GM13976 (cell line): ENCODE data around the gene UCN.

Experiments used
- DNase-seq: peaks from one replicate; pipeline ENCODE4 v3.0.0; 2012; ENCODE audit warnings: low spot score
- in situ Hi-C: fragments of 300-500 bp; cut with MboI; formaldehyde crosslinking; loops from one replicate; pipeline ENCODE4 v1.12.0; 2022; ENCODE audit warnings: low sequenced_read_pairs, mixed read lengths, inconsistent platforms; ENCODE audit not compliant: unreplicated experiment
- TF ChIP-seq, protein P1 (sequence below): IDR thresholded peaks from 2 replicates; pipeline ENCODE4 v1.5.1; 2012; ENCODE audit warnings: borderline replicate concordance, mild to moderate bottlenecking; ENCODE audit not compliant: insufficient read depth; ENCODE audit errors: extremely low read depth, missing control alignments, control extremely low read depth

UCN gene

DNA sequence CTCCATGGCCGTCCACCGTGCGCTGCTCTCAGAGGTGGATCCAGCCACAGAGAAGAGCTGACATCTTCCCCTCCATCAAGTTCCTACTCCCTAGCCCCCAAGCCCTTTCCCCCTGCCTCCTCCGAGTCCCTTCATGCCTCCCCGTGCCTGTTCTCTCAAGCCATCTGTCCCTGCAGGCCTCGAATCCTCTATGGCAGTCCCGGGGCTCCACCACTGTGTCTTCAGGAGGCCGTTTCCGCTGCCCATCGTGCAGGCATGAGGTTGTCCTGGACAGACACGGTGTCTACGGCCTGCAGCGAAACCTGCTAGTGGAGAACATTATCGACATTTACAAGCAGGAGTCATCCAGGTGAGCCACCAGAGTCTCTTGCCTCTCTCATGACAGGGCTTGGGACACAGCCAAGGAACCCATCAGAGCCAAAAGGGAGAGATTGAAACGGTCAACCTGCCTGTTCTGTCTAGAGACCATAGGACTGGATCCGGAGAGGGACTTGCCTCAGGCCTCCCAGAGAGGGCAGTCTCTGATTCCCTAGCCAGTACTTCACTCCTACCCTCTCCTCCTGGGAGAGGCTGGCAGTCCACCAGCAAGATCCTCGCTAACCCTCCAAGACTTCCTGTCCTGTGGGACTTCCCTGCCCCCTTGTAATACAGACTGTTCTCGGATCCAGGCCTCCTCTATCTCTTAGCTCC is 9.7 kb downstream of the UCN start:
- DNase-seq, result no peak
- in situ Hi-C loops, result loop anchor here (25.0 kb wide), 1 partner anchor 336 kb away; the partner anchor contains the start of gene MAPRE3
- TF ChIP-seq, protein P1, sequence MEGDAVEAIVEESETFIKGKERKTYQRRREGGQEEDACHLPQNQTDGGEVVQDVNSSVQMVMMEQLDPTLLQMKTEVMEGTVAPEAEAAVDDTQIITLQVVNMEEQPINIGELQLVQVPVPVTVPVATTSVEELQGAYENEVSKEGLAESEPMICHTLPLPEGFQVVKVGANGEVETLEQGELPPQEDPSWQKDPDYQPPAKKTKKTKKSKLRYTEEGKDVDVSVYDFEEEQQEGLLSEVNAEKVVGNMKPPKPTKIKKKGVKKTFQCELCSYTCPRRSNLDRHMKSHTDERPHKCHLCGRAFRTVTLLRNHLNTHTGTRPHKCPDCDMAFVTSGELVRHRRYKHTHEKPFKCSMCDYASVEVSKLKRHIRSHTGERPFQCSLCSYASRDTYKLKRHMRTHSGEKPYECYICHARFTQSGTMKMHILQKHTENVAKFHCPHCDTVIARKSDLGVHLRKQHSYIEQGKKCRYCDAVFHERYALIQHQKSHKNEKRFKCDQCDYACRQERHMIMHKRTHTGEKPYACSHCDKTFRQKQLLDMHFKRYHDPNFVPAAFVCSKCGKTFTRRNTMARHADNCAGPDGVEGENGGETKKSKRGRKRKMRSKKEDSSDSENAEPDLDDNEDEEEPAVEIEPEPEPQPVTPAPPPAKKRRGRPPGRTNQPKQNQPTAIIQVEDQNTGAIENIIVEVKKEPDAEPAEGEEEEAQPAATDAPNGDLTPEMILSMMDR, result no peak

DNA sequence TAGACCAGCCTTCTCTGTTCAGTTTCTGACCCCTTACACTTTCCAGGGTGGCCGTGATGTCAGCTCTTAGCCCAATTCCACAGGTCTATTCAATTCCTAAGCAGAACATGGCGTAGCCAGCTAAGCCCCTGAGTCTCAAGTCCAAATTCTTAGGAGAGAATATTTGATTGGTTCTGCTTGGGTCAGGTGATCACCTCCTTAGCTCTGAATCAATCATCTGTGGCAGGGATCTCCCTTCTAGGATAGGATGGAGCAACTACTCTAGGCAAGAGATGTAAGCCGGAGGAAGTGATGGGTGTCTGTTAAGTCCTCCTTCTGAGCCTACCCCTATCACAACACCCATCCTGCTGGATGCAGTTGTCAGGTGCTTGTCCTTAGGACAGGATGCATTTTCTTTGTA is 11.1 kb downstream of the UCN start:
- in situ Hi-C loops, result loop anchor here (25.0 kb wide), 1 partner anchor 335 kb away; the partner anchor contains the start of gene MAPRE3
- DNase-seq, result no peak
- TF ChIP-seq, protein P1, result no peak

DNA sequence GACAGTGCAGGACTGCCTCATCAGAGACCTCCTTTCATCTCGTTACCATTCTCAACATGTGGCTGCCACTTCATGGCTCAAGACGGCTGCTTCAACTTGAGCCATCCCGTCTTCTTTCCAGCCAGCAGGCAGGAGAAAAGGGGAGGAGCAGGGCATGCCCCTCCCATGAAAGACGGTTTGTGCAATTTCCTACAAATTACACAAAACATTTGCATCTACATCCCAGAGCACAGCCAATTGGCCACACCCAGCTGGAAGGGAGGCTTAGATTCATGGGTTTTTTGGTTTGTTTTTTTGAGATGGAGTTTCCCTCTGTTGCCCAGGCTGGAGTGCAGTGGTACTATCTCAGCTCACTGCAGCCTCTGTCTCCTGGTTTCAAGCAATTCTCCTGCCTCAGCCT is 11.8 kb downstream of the UCN start:
- in situ Hi-C loops, result loop anchor here (25.0 kb wide), 1 partner anchor 334 kb away; the partner anchor contains the start of gene MAPRE3
- DNase-seq, result no peak
- TF ChIP-seq, protein P1, result no peak

DNA sequence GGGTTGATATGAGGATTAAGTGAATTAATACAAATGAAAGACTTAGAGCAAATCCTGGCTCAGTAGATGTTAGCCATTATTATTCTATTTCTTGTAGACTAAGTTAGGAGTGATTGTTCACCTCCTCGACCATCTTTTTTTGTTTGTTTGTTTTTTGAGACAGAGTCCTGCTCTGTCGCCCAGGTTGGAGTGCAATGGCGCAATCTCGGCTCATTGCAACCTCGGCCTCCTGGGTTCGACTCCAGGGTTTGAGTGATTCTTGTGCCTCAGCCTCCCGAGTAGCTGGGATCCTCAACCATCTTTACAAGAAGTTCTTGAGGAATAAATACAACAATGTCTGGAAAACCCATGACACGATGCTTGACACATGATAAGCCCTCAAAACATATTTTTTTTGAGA is 13.3 kb downstream of the UCN start:
- in situ Hi-C loops, result loop anchor here (25.0 kb wide), 1 partner anchor 333 kb away; the partner anchor contains the start of gene MAPRE3
- no peak for DNase-seq
- TF ChIP-seq, protein P1, result no peak

DNA sequence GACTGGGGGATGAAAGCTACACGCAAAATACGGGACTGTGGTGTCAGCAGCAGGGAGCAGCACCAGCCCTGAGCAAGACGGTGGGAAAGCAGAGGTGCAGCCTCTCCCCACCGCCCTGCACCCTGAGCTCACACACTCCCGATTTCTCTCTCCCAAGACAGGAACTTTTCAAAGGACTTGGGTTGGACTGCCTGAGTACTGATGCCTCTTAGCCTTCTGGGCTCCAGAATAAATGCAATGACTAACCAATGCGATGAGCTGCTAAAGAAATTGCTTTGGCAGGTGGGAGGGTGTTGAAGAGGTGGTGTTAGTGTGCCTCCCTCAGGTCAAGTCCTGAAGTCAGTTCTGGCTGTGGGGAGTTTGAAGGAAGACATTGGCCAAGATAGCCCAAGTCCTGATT is 16.4 kb downstream of the UCN start:
- DNase-seq, result no peak
- in situ Hi-C loops, result loop anchor here (25.0 kb wide), 1 partner anchor 330 kb away; the partner anchor contains the start of gene MAPRE3
- TF ChIP-seq, protein P1, result no peak

DNA sequence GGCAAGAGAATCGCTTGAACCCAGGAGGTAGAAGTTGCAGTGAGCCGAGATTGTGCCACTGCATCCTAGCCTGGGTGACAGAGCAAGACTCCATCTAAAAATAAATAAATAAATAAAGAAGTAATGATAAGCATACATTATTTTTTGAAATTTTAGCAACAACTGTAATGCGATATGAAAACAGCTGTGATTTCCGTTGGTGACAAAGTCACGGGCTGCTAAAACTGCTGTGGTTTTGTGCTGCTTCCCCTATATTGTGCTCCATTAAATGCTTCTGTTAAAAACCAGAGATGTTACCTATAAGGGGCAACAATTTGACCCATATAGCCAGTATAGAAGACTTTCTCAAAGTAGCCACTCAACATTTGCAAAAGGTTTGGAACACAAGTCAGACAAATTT is 17.7 kb downstream of the UCN start:
- TF ChIP-seq, protein P1, result no peak
- DNase-seq, result no peak

More for the DNA sequence above, 17.7 kb downstream of the UCN start:
- in situ Hi-C loops, result loop anchor here (25.0 kb wide), 1 partner anchor 328 kb away; the partner anchor contains the start of gene MAPRE3
